PC-9 (cell line): ENCODE measurements around the gene HS3ST6. TPM values are rescaled to one million over a fixed set of nuclear protein-coding genes. Genes with fewer than 3 reads are reported as not detected.
A peak's percentile ranks its signal among the peaks of the same experiment; 100 is the strongest.
"Not testable (repeated sequence)": the region's sequence is repeated elsewhere in the genome, so short reads cannot be mapped to it uniquely, and the experiment has no call there.

ENCODE experiments used
- BruUV-seq: library from RNA; stranded (reverse); fragments of 400-500 nt; replicated peaks from 2 replicates; lab custom pipeline; 2021; lab: Mats Ljungman, UMichigan
- CTCF ChIA-PET: fragments of 300-600 bp; sonication (Branson Sonifier 250); formaldehyde crosslinking; loops from one replicate; lab custom pipeline; 2022; ENCODE audit warnings: antibody characterized with exemption; lab: Charles Lee
- POLR2A ChIA-PET: fragments of 300-600 bp; sonication (Branson Sonifier 250); formaldehyde crosslinking; loops from one replicate; lab custom pipeline; 2022; ENCODE audit warnings: antibody characterized with exemption; ENCODE audit not compliant: unreplicated experiment; lab: Charles Lee
- DNase-seq, 2 experiments: peaks; one replicate each; pipeline versions ENCODE4 v3.0.0 to v3.0.0-alpha.2; 2015 to 2022; ENCODE audit warnings: mixed read lengths in 1 of 2
- H2AFZ ChIP-seq: fragments of 200-600 bp; sonication (generic); 2 replicates; pipeline ENCODE4 v1.8.1; 2017; ENCODE audit warnings: antibody characterized with exemption
- H3F3A ChIP-seq: fragments of 200-600 bp; sonication (generic); 2 replicates; pipeline ENCODE4 v1.8.1; 2017; ENCODE audit warnings: antibody characterized with exemption, mild to moderate bottlenecking, low read depth; ENCODE audit not compliant: insufficient read depth
- H3K27ac ChIP-seq: fragments of 200-600 bp; sonication (generic); 2 replicates; pipeline ENCODE4 v1.6.1; 2016; ENCODE audit warnings: mixed run types
- H3K27me3 ChIP-seq: fragments of 200-600 bp; sonication (generic); 2 replicates; pipeline ENCODE4 v1.6.1; 2016; ENCODE audit warnings: low read depth, mixed run types; ENCODE audit not compliant: insufficient read depth
- H3K36me3 ChIP-seq: fragments of 200-600 bp; sonication (generic); 2 replicates; pipeline ENCODE4 v1.6.1; 2016; ENCODE audit warnings: low read depth, mixed run types
- H3K4me1 ChIP-seq: fragments of 200-600 bp; sonication (generic); replicated peaks from 2 replicates; pipeline ENCODE4 v1.6.1; 2016; ENCODE audit warnings: mixed run types; ENCODE audit not compliant: insufficient read depth
- H3K4me2 ChIP-seq: fragments of 200-600 bp; sonication (generic); 2 replicates; pipeline ENCODE4 v1.6.1; 2017; ENCODE audit warnings: mixed run types
- H3K4me3 ChIP-seq: fragments of 200-600 bp; sonication (generic); 2 replicates; pipeline ENCODE4 v1.6.1; 2016; ENCODE audit warnings: mixed run types
- H3K79me2 ChIP-seq: fragments of 200-600 bp; sonication (generic); 2 replicates; pipeline ENCODE4 v1.6.1; 2017; ENCODE audit warnings: low read depth, mixed run types
- H3K9me2 ChIP-seq: fragments of 200-600 bp; sonication (generic); 2 replicates; pipeline ENCODE4 v1.8.1; 2017; ENCODE audit warnings: mild to moderate bottlenecking; ENCODE audit not compliant: insufficient read depth
- H3K9me3 ChIP-seq: fragments of 200-600 bp; sonication (generic); 2 replicates; pipeline ENCODE4 v1.8.1; 2016; ENCODE audit warnings: low read depth; ENCODE audit not compliant: insufficient read depth
- H4K20me1 ChIP-seq: fragments of 200-600 bp; sonication (generic); 2 replicates; pipeline ENCODE4 v1.8.1; 2017; ENCODE audit not compliant: insufficient read depth
- CTCF ChIP-seq: fragments of 200-600 bp; sonication (generic); conservative IDR thresholded peaks from 2 replicates; pipeline ENCODE4 v1.6.1; 2017; ENCODE audit warnings: mixed run types, antibody characterized with exemption, mild to moderate bottlenecking, moderate library complexity
- EZH2 ChIP-seq: fragments of 200-600 bp; sonication (generic); IDR thresholded peaks from 2 replicates; pipeline ENCODE4 v1.8.0; 2017; ENCODE audit warnings: antibody characterized with exemption, low read depth
- intact Hi-C: fragments of 100-400 bp; cut with micrococcal nuclease; formaldehyde crosslinking; loops from one replicate; pipeline ENCODE4 v1.10.0; 2022; ENCODE audit not compliant: unreplicated experiment
- total RNA-seq: library from RNA; stranded (reverse); gene quantifications from 2 replicates; pipeline ENCODE4 v1.2.3, GENCODE V29; 2021

The HS3ST6 gene
- total RNA-seq, 1 experiment from 2014 or later = not detected

- Histone ChIP-seq H2AFZ (no peak overlapping the region), H3K9me3 (no peaks in the 10 kb centered on the region), H3K4me3 (no peak overlapping the region), H3K36me3 (no peaks in the 10 kb centered on the region), H3K27ac (no peak overlapping the region), H3K27me3 (peaks cover 7% of the 10 kb centered on the region; the same call in 1 of the 2 replicates), H3F3A (peaks cover 12% of the 10 kb centered on the region), H3K79me2 (no peaks in the 10 kb centered on the region), H3K4me2 (no peak overlapping the region), H3K4me1 (peaks cover 8% of the 10 kb centered on the region), H3K9me2 (no peaks in the 10 kb centered on the region), H4K20me1 (no peaks in the 10 kb centered on the region)
- BruUV-seq = no TSS peak
- POLR2A ChIA-PET = no interaction called here
- intact Hi-C loops = no loop called here
- CTCF ChIA-PET = no interaction called here
- no peak for DNase-seq
- TF ChIP-seq CTCF (peak; percentile 57), EZH2 (no peak)
Observed at GRCh38 chr16:1884155-1884760, 34.0 kb downstream of the HS3ST6 start.

- H4K20me1 ChIP-seq, DNase-seq, H3K27me3 ChIP-seq, H3K27ac ChIP-seq, H3K9me2 ChIP-seq, CTCF ChIA-PET, H3K4me2 ChIP-seq, BruUV-seq, H3K9me3 ChIP-seq, H3K4me3 ChIP-seq, H3K79me2 ChIP-seq, H2AFZ ChIP-seq, POLR2A ChIA-PET, H3K36me3 ChIP-seq, intact Hi-C loops: not testable (repeated sequence)
- Histone ChIP-seq H3K4me1 (peaks cover 20% of the 10 kb centered on the region), H3F3A (peaks cover 22% of the 10 kb centered on the region)
Observed at GRCh38 chr16:1881172-1881571, 37.0 kb downstream of the HS3ST6 start.

GRCh38 chr16:1879477-1879876, 38.7 kb downstream of the HS3ST6 start:
- no peaks in the 10 kb centered on the region for H3K9me2 ChIP-seq
- H3K4me1 ChIP-seq = peaks cover 20% of the 10 kb centered on the region
- H2AFZ ChIP-seq = no peak overlapping the region
- H3K27ac ChIP-seq = no peak overlapping the region
- intact Hi-C loops = no loop called here
- H3K79me2 ChIP-seq = no peaks in the 10 kb centered on the region
- DNase-seq = peak in 1 of 2 experiments; percentile 74
- peak overlapping the region; percentile 5; the same call in 1 of the 2 replicates for H3K4me2 ChIP-seq
- BruUV-seq = no TSS peak
- TF ChIP-seq CTCF (no peak), EZH2 (no peak)
- peaks cover 15% of the 10 kb centered on the region; the same call in 1 of the 2 replicates for H3F3A ChIP-seq
- no peaks in the 10 kb centered on the region for H3K27me3 ChIP-seq
- H3K4me3 ChIP-seq = no peak overlapping the region
- no peaks in the 10 kb centered on the region for H3K9me3 ChIP-seq
- ChIA-PET CTCF (interaction anchor here (0.6 kb wide), 1 partner anchor 18 kb away, joined by 4 read pairs; no protein-coding TSS in a partner anchor), POLR2A (no interaction called here)
- H3K36me3 ChIP-seq = no peaks in the 10 kb centered on the region
- no peaks in the 10 kb centered on the region for H4K20me1 ChIP-seq
